DOHH2 (cell line): Measurements from ENCODE around the gene NPS.

Experiments
- H3F3A ChIP-seq: fragments of 200-600 bp; sonication (generic), shearing (Covaris generic); 2 replicates; pipeline ENCODE4 v1.6.0; 2016; ENCODE audit warnings: antibody characterized with exemption, mild to moderate bottlenecking; ENCODE audit not compliant: control insufficient read depth, insufficient read depth
- H3K27ac ChIP-seq: fragments of 200-600 bp; sonication (generic); 2 replicates; pipeline ENCODE4 v1.5.1; 2014; ENCODE audit warnings: low read depth, mild to moderate bottlenecking, low read length, moderate library complexity
- H3K27me3 ChIP-seq: fragments of 200-600 bp; sonication (generic); 2 replicates; pipeline ENCODE4 v1.6.1; 2014; ENCODE audit warnings: mild to moderate bottlenecking, low read length, mixed read lengths; ENCODE audit not compliant: control insufficient read depth
- H3K36me3 ChIP-seq: fragments of 200-600 bp; sonication (generic); 2 replicates; pipeline ENCODE4 v1.6.1; 2014; ENCODE audit warnings: mild to moderate bottlenecking, low read length, moderate library complexity, mixed read lengths; ENCODE audit not compliant: control insufficient read depth
- H3K4me1 ChIP-seq: fragments of 200-600 bp; sonication (generic); 2 replicates; pipeline ENCODE4 v1.6.1; 2014; ENCODE audit warnings: mild to moderate bottlenecking, low read length, mixed read lengths; ENCODE audit not compliant: control insufficient read depth
- H3K4me2 ChIP-seq: fragments of 200-600 bp; sonication (generic); 2 replicates; pipeline ENCODE4 v1.6.0; 2014; ENCODE audit warnings: mild to moderate bottlenecking, low read length, moderate library complexity
- H3K4me3 ChIP-seq: fragments of 200-600 bp; sonication (generic); 2 replicates; pipeline ENCODE4 v1.5.1; 2014; ENCODE audit warnings: mild to moderate bottlenecking, low read length, mixed read lengths
- H3K79me2 ChIP-seq: fragments of 200-600 bp; sonication (generic); 2 replicates; pipeline ENCODE4 v1.6.1; 2014; ENCODE audit warnings: mild to moderate bottlenecking, low read length, mixed read lengths; ENCODE audit not compliant: control insufficient read depth
- H3K9me2 ChIP-seq: fragments of 200-600 bp; sonication (generic); replicated peaks from 2 replicates; pipeline ENCODE4 v1.6.1; 2014; ENCODE audit warnings: mild to moderate bottlenecking, low read length, mixed read lengths; ENCODE audit not compliant: control insufficient read depth
- H3K9me3 ChIP-seq: fragments of 200-600 bp; sonication (generic); 2 replicates; pipeline ENCODE4 v1.6.1; 2014; ENCODE audit warnings: antibody characterized with exemption, low read length, mixed read lengths; ENCODE audit not compliant: control insufficient read depth, insufficient read depth
- H4K20me1 ChIP-seq: fragments of 200-600 bp; sonication (generic); 2 replicates; pipeline ENCODE4 v1.6.0; 2014; ENCODE audit warnings: low read depth, mild to moderate bottlenecking, antibody characterized with exemption, low read length, moderate library complexity; ENCODE audit not compliant: control insufficient read depth, insufficient read depth
- CTCF ChIP-seq: fragments of 200-600 bp; sonication (generic); IDR thresholded peaks from one replicate; pipeline ENCODE4 v1.5.1; 2014; ENCODE audit warnings: antibody characterized with exemption, mild to moderate bottlenecking, low read depth, low read length; ENCODE audit not compliant: poor library complexity, severe bottlenecking
- EZH2phosphoT487 ChIP-seq: fragments of 200-600 bp; sonication (generic); IDR thresholded peaks from 2 replicates; pipeline ENCODE4 v1.6.1; 2017; ENCODE audit warnings: borderline replicate concordance, mild to moderate bottlenecking, antibody characterized with exemption, low read length, moderate library complexity, mixed read lengths

The NPS gene

GRCh38 chr10:127523476-127523875 is 25.6 kb upstream of the NPS start:
- Histone ChIP-seq H3K27ac (no peak overlapping the region), H3K4me2 (no peak overlapping the region), H3K4me1 (no peaks in the 10 kb centered on the region), H3K4me3 (no peak overlapping the region), H3K9me3 (no peaks in the 10 kb centered on the region), H3K27me3 (no peaks in the 10 kb centered on the region), H3K9me2 (no peaks in the 10 kb centered on the region), H3K36me3 (no peaks in the 10 kb centered on the region), H3F3A (no peaks in the 10 kb centered on the region), H3K79me2 (no peaks in the 10 kb centered on the region), H4K20me1 (no peaks in the 10 kb centered on the region)
- no peak for TF ChIP-seq CTCF

GRCh38 chr10:127524229-127524628 is 24.9 kb upstream of the NPS start:
- no peaks in the 10 kb centered on the region for H3K9me2 ChIP-seq
- no peak overlapping the region for H3K27ac ChIP-seq
- no peaks in the 10 kb centered on the region for H3K79me2 ChIP-seq
- H3K27me3 ChIP-seq: no peaks in the 10 kb centered on the region
- H3K4me2 ChIP-seq: no peak overlapping the region
- no peaks in the 10 kb centered on the region for H3K4me1 ChIP-seq
- H3K9me3 ChIP-seq: no peaks in the 10 kb centered on the region
- no peak overlapping the region for H3K4me3 ChIP-seq
- no peaks in the 10 kb centered on the region for H3K36me3 ChIP-seq
- TF ChIP-seq CTCF (no peak), EZH2phosphoT487 (no peak)
- H4K20me1 ChIP-seq: no peaks in the 10 kb centered on the region
- no peaks in the 10 kb centered on the region for H3F3A ChIP-seq

GRCh38 chr10:127524908-127525665 is 24.0 kb upstream of the NPS start:
- no peak overlapping the region for H3K4me2 ChIP-seq
- no peaks in the 10 kb centered on the region for H3K9me2 ChIP-seq
- no peaks in the 10 kb centered on the region for H3K79me2 ChIP-seq
- H3K4me3 ChIP-seq: no peak overlapping the region
- TF ChIP-seq EZH2phosphoT487 (no peak), CTCF (no peak)
- H3K27ac ChIP-seq: no peak overlapping the region
- no peaks in the 10 kb centered on the region for H3K27me3 ChIP-seq
- H4K20me1 ChIP-seq: no peaks in the 10 kb centered on the region
- H3K4me1 ChIP-seq: no peaks in the 10 kb centered on the region
- no peaks in the 10 kb centered on the region for H3K9me3 ChIP-seq
- no peaks in the 10 kb centered on the region for H3F3A ChIP-seq
- H3K36me3 ChIP-seq: no peaks in the 10 kb centered on the region

- Histone ChIP-seq H3K79me2 (no peaks in the 10 kb centered on the region), H4K20me1 (no peaks in the 10 kb centered on the region), H3K4me1 (no peaks in the 10 kb centered on the region), H3K4me2 (no peak overlapping the region), H3K36me3 (no peaks in the 10 kb centered on the region), H3F3A (no peaks in the 10 kb centered on the region), H3K4me3 (no peak overlapping the region), H3K9me2 (no peaks in the 10 kb centered on the region), H3K27me3 (no peaks in the 10 kb centered on the region), H3K9me3 (no peaks in the 10 kb centered on the region), H3K27ac (no peak overlapping the region)
- TF ChIP-seq CTCF (no peak), EZH2phosphoT487 (no peak)
Observed at GRCh38 chr10:127525686-127526085, 23.4 kb upstream of the NPS start.
